Mesenchymal stem cell (in vitro differentiated cells and primary cell): Measurements from ENCODE around the gene RBPJL.

Experiments
- DNase-seq: peaks from one replicate; pipeline ENCODE4 v3.0.0-alpha.2; 2013
- H2AFZ ChIP-seq: one replicate; pipeline ENCODE4 v1.6.1; 2013; ENCODE audit warnings: low read depth, mild to moderate bottlenecking, control low read depth, inconsistent platforms, low read length, moderate library complexity
- H2AK5ac ChIP-seq: 2 replicates; pipeline ENCODE4 v1.6.1; 2013; ENCODE audit warnings: low read length, moderate library complexity, mild to moderate bottlenecking, inconsistent platforms; ENCODE audit not compliant: severe bottlenecking
- H2BK120ac ChIP-seq: one replicate; pipeline ENCODE4 v1.6.1; 2013; ENCODE audit warnings: low read depth, mild to moderate bottlenecking, inconsistent platforms, low read length, moderate library complexity
- H2BK12ac ChIP-seq, 2 experiments: one replicate each; pipeline ENCODE4 v1.6.1; 2013; ENCODE audit warnings: inconsistent platforms in 2 of 2, low read length in 2 of 2, mild to moderate bottlenecking in 2 of 2, moderate library complexity in 2 of 2, control low read depth in 1 of 2
- H2BK15ac ChIP-seq: one replicate; pipeline ENCODE4 v1.6.1; 2013; ENCODE audit warnings: mild to moderate bottlenecking, low read depth, inconsistent platforms; ENCODE audit not compliant: poor library complexity, severe bottlenecking
- H2BK5ac ChIP-seq: 2 replicates; pipeline ENCODE4 v1.6.1; 2013; ENCODE audit warnings: low read depth, mild to moderate bottlenecking, low read length, control low read depth, inconsistent platforms; ENCODE audit not compliant: poor library complexity, severe bottlenecking
- H3K14ac ChIP-seq, 2 experiments: one replicate each; pipeline ENCODE4 v1.6.1; 2013; ENCODE audit warnings: inconsistent platforms in 2 of 2, low read length in 2 of 2, control low read depth in 1 of 2, mild to moderate bottlenecking in 1 of 2, moderate library complexity in 1 of 2
- H3K18ac ChIP-seq, 2 experiments: one replicate each; pipeline ENCODE4 v1.6.1; 2013; ENCODE audit warnings: inconsistent platforms in 2 of 2, low read length in 2 of 2, control low read depth in 1 of 2, low read depth in 1 of 2, mild to moderate bottlenecking in 1 of 2
- H3K23ac ChIP-seq, 2 experiments: one replicate each; pipeline ENCODE4 v1.6.1; 2013; ENCODE audit warnings: inconsistent platforms in 2 of 2, low read length in 2 of 2, mild to moderate bottlenecking in 2 of 2, moderate library complexity in 2 of 2, control low read depth in 1 of 2
- H3K27ac ChIP-seq: 2 replicates; pipeline ENCODE4 v1.5.1; 2013; ENCODE audit warnings: mild to moderate bottlenecking, moderate library complexity, low read length, control low read depth, inconsistent platforms; ENCODE audit not compliant: poor library complexity, severe bottlenecking
- H3K27me3 ChIP-seq, 2 experiments: 2 replicates each; pipeline versions ENCODE4 v1.6.1 to v1.7.0; 2013; ENCODE audit warnings: low read length in 2 of 2, mild to moderate bottlenecking in 2 of 2, moderate library complexity in 2 of 2, control low read depth in 1 of 2, inconsistent platforms in 1 of 2; ENCODE audit not compliant: control insufficient read depth in 1 of 2, insufficient read depth in 1 of 2
- H3K36me3 ChIP-seq, 2 experiments: 2 replicates each; pipeline versions ENCODE4 v1.6.1 to v1.7.0; 2013; ENCODE audit warnings: low read length in 2 of 2, control low read depth in 1 of 2, inconsistent platforms in 1 of 2, low read depth in 1 of 2, mild to moderate bottlenecking in 1 of 2; ENCODE audit not compliant: insufficient read depth in 2 of 2, control insufficient read depth in 1 of 2
- H3K4ac ChIP-seq, 2 experiments: one replicate each; pipeline ENCODE4 v1.6.1; 2013; ENCODE audit warnings: inconsistent platforms in 2 of 2, low read length in 2 of 2, mild to moderate bottlenecking in 2 of 2, moderate library complexity in 2 of 2, control low read depth in 1 of 2, low read depth in 1 of 2
- H3K4me1 ChIP-seq: 2 replicates; pipeline ENCODE4 v1.6.1; 2013; ENCODE audit warnings: low read depth, low read length, control low read depth; ENCODE audit not compliant: control insufficient read depth, insufficient read depth
- H3K4me2 ChIP-seq: 2 replicates; pipeline ENCODE4 v1.6.1; 2013; ENCODE audit warnings: low read length, mild to moderate bottlenecking, inconsistent platforms; ENCODE audit not compliant: poor library complexity, severe bottlenecking
- H3K4me3 ChIP-seq, 2 experiments: 2 replicates each; pipeline versions ENCODE4 v1.5.1 to v1.7.0; 2013; ENCODE audit warnings: low read length in 2 of 2, mild to moderate bottlenecking in 2 of 2, control low read depth in 1 of 2, low read depth in 1 of 2; ENCODE audit not compliant: insufficient read depth in 1 of 2
- H3K79me1 ChIP-seq: replicated peaks from 2 replicates; pipeline ENCODE4 v1.6.1; 2013; ENCODE audit warnings: mild to moderate bottlenecking, control low read depth, low read length, inconsistent platforms; ENCODE audit not compliant: poor library complexity, severe bottlenecking
- H3K9ac ChIP-seq: 2 replicates; pipeline ENCODE4 v1.7.0; 2013; ENCODE audit warnings: mild to moderate bottlenecking, low read length, moderate library complexity
- H3K9me3 ChIP-seq: 2 replicates; pipeline ENCODE4 v1.7.0; 2013; ENCODE audit warnings: mild to moderate bottlenecking, low read length; ENCODE audit not compliant: control insufficient read depth
- H4K8ac ChIP-seq: one replicate; pipeline ENCODE4 v1.6.1; 2013; ENCODE audit warnings: inconsistent platforms, mild to moderate bottlenecking, low read length, moderate library complexity
- H4K91ac ChIP-seq: one replicate; pipeline ENCODE4 v1.6.1; 2013; ENCODE audit warnings: mild to moderate bottlenecking, low read length, inconsistent platforms
- WGBS: methylation state at CpG from one replicate; pipeline ENCODE4 v1.1.7; 2013; ENCODE audit warnings: mixed read lengths; 5-methylcytosine and 5-hydroxymethylcytosine counted together

Gene RBPJL

GRCh38 chr20:45293041-45294002 lies 13.3 kb upstream of the RBPJL start:
- Histone ChIP-seq H3K27me3 (peaks cover 6 to 24% of the 10 kb centered on the region in 2 experiments), H3K36me3 (no peaks in the 10 kb centered on the region), H3K79me1 (no peaks in the 10 kb centered on the region), H3K9me3 (no peaks in the 10 kb centered on the region), H3K9ac (peak overlapping the region; percentile 66), H3K27ac (no peak overlapping the region), H4K91ac (peak overlapping the region; percentile 81), H2BK5ac (no peak overlapping the region), H3K4me2 (peak overlapping the region; percentile 93), H3K18ac (peak overlapping the region; percentile 63 to 91), H2BK15ac (peak overlapping the region; percentile 87), H3K4me1 (peaks cover 8% of the 10 kb centered on the region), H2AFZ (peak overlapping the region; percentile 95), H3K4ac (peak overlapping the region in 1 of 2 experiments; percentile 72), H2BK120ac (peak overlapping the region; percentile 12), H3K4me3 (peak overlapping the region; percentile 64 to 77), H4K8ac (peak overlapping the region; percentile 76), H3K14ac (peak overlapping the region in 1 of 2 experiments; percentile 77), H2AK5ac (no peak overlapping the region), H2BK12ac (peak overlapping the region in 1 of 2 experiments; percentile 57), H3K23ac (peak overlapping the region in 1 of 2 experiments; percentile 14)
- DNase-seq = peak; percentile 73
- 3% methylated on average over 78 of the region's 79 CpGs for whole genome bisulfite sequencing

GRCh38 chr20:45294003-45294368 lies 12.7 kb upstream of the RBPJL start:
- no peak overlapping the region for H2BK120ac ChIP-seq
- no peak overlapping the region for H3K23ac ChIP-seq
- no peaks in the 10 kb centered on the region for H3K79me1 ChIP-seq
- no peak overlapping the region for H3K4ac ChIP-seq
- DNase-seq = no peak
- H2BK5ac ChIP-seq = no peak overlapping the region
- H2BK15ac ChIP-seq = no peak overlapping the region
- no peak overlapping the region for H3K14ac ChIP-seq
- no peak overlapping the region for H3K27ac ChIP-seq
- peaks cover 0 to 18% of the 10 kb centered on the region in 2 experiments for H3K27me3 ChIP-seq
- no peaks in the 10 kb centered on the region for H3K36me3 ChIP-seq
- no peak overlapping the region for H3K9ac ChIP-seq
- no peaks in the 10 kb centered on the region for H3K9me3 ChIP-seq
- peak overlapping the region; percentile 93 for H3K4me2 ChIP-seq
- H3K18ac ChIP-seq = no peak overlapping the region
- no peak overlapping the region for H4K91ac ChIP-seq
- H3K4me1 ChIP-seq = peaks cover 8% of the 10 kb centered on the region
- WGBS = 50% methylated on average over 5 of the region's 5 CpGs
- peak overlapping the region in 1 of 2 experiments; percentile 77 for H3K4me3 ChIP-seq
- H2BK12ac ChIP-seq = no peak overlapping the region
- no peak overlapping the region for H2AK5ac ChIP-seq
- H2AFZ ChIP-seq = no peak overlapping the region
- no peak overlapping the region for H4K8ac ChIP-seq

- Histone ChIP-seq H2BK5ac (no peak overlapping the region), H3K27me3 (peaks cover 0 to 15% of the 10 kb centered on the region in 2 experiments), H3K4me2 (no peak overlapping the region), H3K18ac (no peak overlapping the region), H2AK5ac (no peak overlapping the region), H2BK15ac (peak overlapping the region; percentile 65), H3K4ac (no peak overlapping the region), H2BK12ac (no peak overlapping the region), H3K79me1 (no peaks in the 10 kb centered on the region), H3K36me3 (no peaks in the 10 kb centered on the region), H3K9me3 (no peaks in the 10 kb centered on the region), H3K27ac (no peak overlapping the region), H3K23ac (no peak overlapping the region), H2BK120ac (no peak overlapping the region), H4K8ac (no peak overlapping the region), H3K4me3 (no peak overlapping the region), H2AFZ (no peak overlapping the region), H4K91ac (no peak overlapping the region), H3K14ac (no peak overlapping the region), H3K9ac (no peak overlapping the region), H3K4me1 (peaks cover 8% of the 10 kb centered on the region)
- WGBS = no CpG with 5 or more reads among the region's 1 CpG
- no peak for DNase-seq
These were observed 12.0 kb upstream of the RBPJL start for GRCh38 chr20:45294659-45295058.

GRCh38 chr20:45297786-45298497 lies 8.7 kb upstream of the RBPJL start:
- no peak overlapping the region for H3K23ac ChIP-seq
- H3K4me2 ChIP-seq = no peak overlapping the region
- no peak overlapping the region for H3K4me3 ChIP-seq
- no peak overlapping the region for H4K91ac ChIP-seq
- no peak overlapping the region for H3K27ac ChIP-seq
- H3K79me1 ChIP-seq = no peaks in the 10 kb centered on the region
- no peak overlapping the region for H3K18ac ChIP-seq
- H3K4me1 ChIP-seq = peaks cover 8% of the 10 kb centered on the region
- no peak overlapping the region for H2BK15ac ChIP-seq
- H3K9me3 ChIP-seq = no peaks in the 10 kb centered on the region
- DNase-seq = no peak
- no peak overlapping the region for H2BK5ac ChIP-seq
- H3K27me3 ChIP-seq = peaks cover 0 to 13% of the 10 kb centered on the region in 2 experiments
- no peak overlapping the region for H4K8ac ChIP-seq
- H3K36me3 ChIP-seq = no peaks in the 10 kb centered on the region
- WGBS = 94% methylated on average over 52 of the region's 52 CpGs
- no peak overlapping the region for H2AK5ac ChIP-seq
- H3K4ac ChIP-seq = no peak overlapping the region
- H3K9ac ChIP-seq = no peak overlapping the region
- H2BK120ac ChIP-seq = no peak overlapping the region
- H2AFZ ChIP-seq = no peak overlapping the region
- no peak overlapping the region for H2BK12ac ChIP-seq
- H3K14ac ChIP-seq = no peak overlapping the region
